Hepatocyte (in vitro differentiated cells): Measurements from ENCODE around the gene TFF1. TPM values are rescaled to one million over a fixed set of nuclear protein-coding genes. Genes with fewer than 3 reads are reported as not detected.

Experiments
- DNase-seq: peaks from one replicate; pipeline ENCODE4 v3.0.0-alpha.2; 2016; ENCODE audit warnings: low spot score
- H2AFZ ChIP-seq: fragments of 200-600 bp; sonication (generic); 2 replicates; pipeline ENCODE4 v1.6.0; 2016; ENCODE audit warnings: antibody characterized with exemption, mild to moderate bottlenecking
- H3K27ac ChIP-seq: fragments of 200-600 bp; sonication (generic); 2 replicates; pipeline ENCODE4 v1.5.1; 2016; ENCODE audit warnings: mild to moderate bottlenecking
- H3K27me3 ChIP-seq: fragments of 200-600 bp; sonication (generic); 2 replicates; pipeline ENCODE4 v1.6.1; 2016
- H3K36me3 ChIP-seq: fragments of 200-600 bp; sonication (generic); replicated peaks from 2 replicates; pipeline ENCODE4 v1.5.1; 2016; ENCODE audit warnings: low read depth; ENCODE audit not compliant: insufficient read depth
- H3K4me1 ChIP-seq: fragments of 200-600 bp; sonication (generic); 2 replicates; pipeline ENCODE4 v1.5.1; 2016; ENCODE audit warnings: mild to moderate bottlenecking, moderate library complexity; ENCODE audit not compliant: insufficient read depth
- H3K4me2 ChIP-seq: fragments of 200-600 bp; sonication (generic); 2 replicates; pipeline ENCODE4 v1.6.0; 2016
- H3K4me3 ChIP-seq: fragments of 200-600 bp; sonication (generic); 2 replicates; pipeline ENCODE4 v1.5.1; 2016; ENCODE audit warnings: mild to moderate bottlenecking
- H3K79me2 ChIP-seq: fragments of 200-600 bp; sonication (generic); 2 replicates; pipeline ENCODE4 v1.6.0; 2017; ENCODE audit warnings: mild to moderate bottlenecking
- H3K9me2 ChIP-seq: fragments of 200-600 bp; sonication (generic); replicated peaks from 2 replicates; pipeline ENCODE4 v1.6.0; 2017; ENCODE audit warnings: mild to moderate bottlenecking; ENCODE audit not compliant: insufficient read depth
- H3K9me3 ChIP-seq: fragments of 200-600 bp; sonication (generic); 2 replicates; pipeline ENCODE4 v1.5.1; 2016; ENCODE audit warnings: low read depth, mild to moderate bottlenecking
- H4K20me1 ChIP-seq: fragments of 200-600 bp; sonication (generic); 2 replicates; pipeline ENCODE4 v1.6.0; 2016; ENCODE audit warnings: mild to moderate bottlenecking; ENCODE audit not compliant: insufficient read depth, poor library complexity, severe bottlenecking
- CTCF ChIP-seq: fragments of 200-600 bp; sonication (generic); IDR thresholded peaks from 2 replicates; pipeline ENCODE4 v1.5.1; 2016; ENCODE audit warnings: antibody characterized with exemption, mild to moderate bottlenecking; ENCODE audit not compliant: poor library complexity
- EZH2 ChIP-seq: fragments of 200-600 bp; sonication (generic); IDR thresholded peaks from 2 replicates; pipeline ENCODE4 v1.6.1; 2016; ENCODE audit warnings: antibody characterized with exemption, mild to moderate bottlenecking, borderline replicate concordance
- EZH2phosphoT487 ChIP-seq: fragments of 200-600 bp; sonication (generic); IDR thresholded peaks from one replicate; pipeline ENCODE4 v1.6.1; 2018; ENCODE audit warnings: antibody characterized with exemption, mild to moderate bottlenecking, low read depth, moderate library complexity; ENCODE audit not compliant: unreplicated experiment, severe bottlenecking
- WGBS: methylation state at CpG from one replicate; pipeline ENCODE4 v1.1.6; 2016; ENCODE audit warnings: low lambda C conversion rate; ENCODE audit errors: missing lambda C conversion rate; 5-methylcytosine and 5-hydroxymethylcytosine counted together
- polyA plus RNA-seq: library from polyadenylated mRNA; unstranded; fragments of >200 nt; fragmentation: Nextera tagmentation; extraction: Ambion mirVana; gene quantifications from 2 replicates; pipeline ENCODE4 v1.2.1, GENCODE V29; 2016
- total RNA-seq: library from RNA; depleted of rRNA; stranded (reverse); fragments of >200 nt; gene quantifications from 2 replicates; pipeline ENCODE4 v1.2.3, GENCODE V29; 2014

The TFF1 gene
- total and polyA plus RNA-seq, 2 experiments from 2014 or later: 57.4 to 140 TPM

- Histone ChIP-seq H2AFZ (no peak overlapping the region), H3K27me3 (no peaks in the 10 kb centered on the region), H3K4me1 (no peaks in the 10 kb centered on the region), H3K4me2 (no peak overlapping the region), H3K9me3 (no peaks in the 10 kb centered on the region), H3K36me3 (no peaks in the 10 kb centered on the region), H3K9me2 (no peaks in the 10 kb centered on the region), H3K4me3 (no peak overlapping the region), H3K79me2 (no peaks in the 10 kb centered on the region), H4K20me1 (no peaks in the 10 kb centered on the region), H3K27ac (no peak overlapping the region)
- WGBS: 81% methylated on average over 3 of the region's 3 CpGs
- no peak for DNase-seq
- TF ChIP-seq EZH2 (no peak), EZH2phosphoT487 (no peak), CTCF (no peak)
Measured at GRCh38 chr21:42375966-42376337, 9.6 kb upstream of the TFF1 start.

GRCh38 chr21:42375506-42375905 is 9.2 kb upstream of the TFF1 start:
- no peak for TF ChIP-seq EZH2
- no peak for TF ChIP-seq EZH2phosphoT487
- no peak for TF ChIP-seq CTCF
- H3K79me2 ChIP-seq: no peaks in the 10 kb centered on the region
- H3K9me2 ChIP-seq: no peaks in the 10 kb centered on the region
- no peaks in the 10 kb centered on the region for H3K36me3 ChIP-seq
- H4K20me1 ChIP-seq: no peaks in the 10 kb centered on the region
- H3K4me3 ChIP-seq: no peak overlapping the region
- no peaks in the 10 kb centered on the region for H3K4me1 ChIP-seq
- H3K9me3 ChIP-seq: no peaks in the 10 kb centered on the region
- 82% methylated on average over 11 of the region's 11 CpGs for WGBS
- H2AFZ ChIP-seq: no peak overlapping the region
- no peaks in the 10 kb centered on the region for H3K27me3 ChIP-seq
- DNase-seq: no peak
- H3K4me2 ChIP-seq: no peak overlapping the region
- H3K27ac ChIP-seq: no peak overlapping the region

- Histone ChIP-seq H3K4me1 (no peaks in the 10 kb centered on the region), H3K27me3 (no peaks in the 10 kb centered on the region), H3K27ac (no peak overlapping the region), H3K36me3 (no peaks in the 10 kb centered on the region), H3K9me2 (no peaks in the 10 kb centered on the region), H3K4me3 (no peak overlapping the region), H4K20me1 (no peaks in the 10 kb centered on the region), H3K79me2 (no peaks in the 10 kb centered on the region), H3K9me3 (no peaks in the 10 kb centered on the region), H2AFZ (no peak overlapping the region), H3K4me2 (no peak overlapping the region)
- TF ChIP-seq EZH2 (no peak), EZH2phosphoT487 (no peak), CTCF (no peak)
- WGBS: 67% methylated on average over 11 of the region's 23 CpGs
- DNase-seq: no peak
Measured at GRCh38 chr21:42374864-42375499, 8.6 kb upstream of the TFF1 start.
